ENCODE measurements around the gene TMIGD1.

GRCh38 chr17:30339086-30339485 lies 5.2 kb upstream of the TMIGD1 start:
- no peak for TF ChIP-seq SUZ12 (IDR thresholded peaks at IDR 0.05; ENCODE audit: extremely low read depth, insufficient read depth, insufficient read length)
- TF ChIP-seq ZNF274 (IDR thresholded peaks at IDR 0.05; ENCODE audit: low read depth, low read length): no peak
